NCI-H82 treated with DMSO at 0.1 percent for 48 hours (cell line): ENCODE data around the gene SUFU.
"Not testable (repeated sequence)": the region's sequence is repeated elsewhere in the genome, so short reads cannot be mapped to it uniquely, and the experiment has no call there.

Experiments used
- DNase-seq: peaks from one replicate; lab custom pipeline; 2025; ENCODE audit not compliant: unreplicated experiment; lab: John Stamatoyannopoulos, UW

SUFU gene

GRCh38 chr10:102667411-102667810, 163.6 kb downstream of the SUFU start:
- DNase-seq: not testable (repeated sequence)

GRCh38 chr10:102668326-102669107, 164.7 kb downstream of the SUFU start:
- no peak for DNase-seq

- no peak for DNase-seq
Observed at GRCh38 chr10:102669206-102670064, 165.7 kb downstream of the SUFU start.

- peak; percentile 22 for DNase-seq
Observed at GRCh38 chr10:102670065-102670670, 166.4 kb downstream of the SUFU start.

- peak; percentile 83 for DNase-seq
Observed at GRCh38 chr10:102670871-102671434, 167.2 kb downstream of the SUFU start.

GRCh38 chr10:102673236-102673818, 169.6 kb downstream of the SUFU start:
- no peak for DNase-seq

- DNase-seq: no peak
Observed at GRCh38 chr10:102673819-102674511, 170.2 kb downstream of the SUFU start.

GRCh38 chr10:102674566-102674965, 170.8 kb downstream of the SUFU start:
- no peak for DNase-seq

- DNase-seq: no peak
Observed at GRCh38 chr10:102675011-102675665, 171.4 kb downstream of the SUFU start.

- DNase-seq: peak; percentile 38
Observed at GRCh38 chr10:102675666-102676533, 172.1 kb downstream of the SUFU start.

GRCh38 chr10:102676534-102677315, 173.0 kb downstream of the SUFU start:
- no peak for DNase-seq

GRCh38 chr10:102677331-102678067, 173.7 kb downstream of the SUFU start:
- DNase-seq: no peak

- DNase-seq: no peak
Observed at GRCh38 chr10:102678068-102678400, 174.3 kb downstream of the SUFU start.

GRCh38 chr10:102678842-102679289, 175.1 kb downstream of the SUFU start:
- DNase-seq: peak; percentile 26

- no peak for DNase-seq
Observed at GRCh38 chr10:102679596-102679995, 175.8 kb downstream of the SUFU start.

- no peak for DNase-seq
Observed at GRCh38 chr10:102681696-102682095, 177.9 kb downstream of the SUFU start.

GRCh38 chr10:102682416-102682815, 178.6 kb downstream of the SUFU start:
- DNase-seq: no peak
